ENCODE results near the gene MEF2D.

The MEF2D gene

GRCh38 chr1:156443286-156443685 is 57.3 kb downstream of the MEF2D start:
- no peak for TF ChIP-seq FOXM1 (IDR thresholded peaks at IDR 0.05; ENCODE audit: borderline replicate concordance, low read depth)
- TF ChIP-seq MAX (IDR thresholded peaks at IDR 0.05): no peak
- TF ChIP-seq ZBTB7A (IDR thresholded peaks at IDR 0.05; ENCODE audit: low read depth): no peak
- TF ChIP-seq EGR1 (IDR thresholded peaks at IDR 0.05): no peak
- no peak for TF ChIP-seq NFIC (IDR thresholded peaks at IDR 0.05)

- TF ChIP-seq CREB1 (IDR thresholded peaks at IDR 0.05; ENCODE audit: low read depth) (no peak), YY1 (IDR thresholded peaks at IDR 0.05; ENCODE audit: low read depth) (no peak), REST (IDR thresholded peaks at IDR 0.05; ENCODE audit: low read depth) (no peak), EGR1 (IDR thresholded peaks at IDR 0.05) (no peak), EP300 (IDR thresholded peaks at IDR 0.05; ENCODE audit: borderline replicate concordance) (no peak), MAX (IDR thresholded peaks at IDR 0.05) (no peak), TAF1 (IDR thresholded peaks at IDR 0.05; ENCODE audit: low read depth) (no peak), ZBTB7A (IDR thresholded peaks at IDR 0.05; ENCODE audit: low read depth) (no peak), CEBPB (IDR thresholded peaks at IDR 0.05) (no peak), USF1 (IDR thresholded peaks at IDR 0.05) (no peak), FOXM1 (IDR thresholded peaks at IDR 0.05; ENCODE audit: borderline replicate concordance, low read depth) (no peak), TEAD4 (IDR thresholded peaks at IDR 0.05) (no peak), RAD21 (IDR thresholded peaks at IDR 0.05; ENCODE audit: low read depth) (no peak), TCF12 (IDR thresholded peaks at IDR 0.05; ENCODE audit: low read depth) (no peak), NFIC (IDR thresholded peaks at IDR 0.05) (no peak)
Measured at GRCh38 chr1:156440654-156441437, 59.7 kb downstream of the MEF2D start.

- no peak for TF ChIP-seq CEBPB (IDR thresholded peaks at IDR 0.05)
- no peak for TF ChIP-seq CREB1 (IDR thresholded peaks at IDR 0.05; ENCODE audit: low read depth)
- no peak for TF ChIP-seq TCF12 (IDR thresholded peaks at IDR 0.05; ENCODE audit: low read depth)
- no peak for TF ChIP-seq REST (IDR thresholded peaks at IDR 0.05; ENCODE audit: low read depth)
Measured at GRCh38 chr1:156439777-156440183, 60.8 kb downstream of the MEF2D start.

- TF ChIP-seq TEAD4 (IDR thresholded peaks at IDR 0.05) (no peak), EGR1 (IDR thresholded peaks at IDR 0.05) (no peak), TAF1 (IDR thresholded peaks at IDR 0.05; ENCODE audit: low read depth) (no peak), REST (IDR thresholded peaks at IDR 0.05; ENCODE audit: low read depth) (no peak), CREB1 (IDR thresholded peaks at IDR 0.05; ENCODE audit: low read depth) (no peak), YY1 (IDR thresholded peaks at IDR 0.05; ENCODE audit: low read depth) (no peak), FOXM1 (IDR thresholded peaks at IDR 0.05; ENCODE audit: borderline replicate concordance, low read depth) (no peak), MAX (IDR thresholded peaks at IDR 0.05) (no peak), NFIC (IDR thresholded peaks at IDR 0.05) (no peak), TCF12 (IDR thresholded peaks at IDR 0.05; ENCODE audit: low read depth) (no peak), USF1 (IDR thresholded peaks at IDR 0.05) (no peak)
Measured at GRCh38 chr1:156439036-156439776, 61.4 kb downstream of the MEF2D start.
